ENCODE data around the gene ATXN7L1. TPM values are rescaled to one million over a fixed set of nuclear protein-coding genes. Genes with fewer than 3 reads are reported as not detected.
A peak's percentile ranks its signal among the peaks of the same experiment; 100 is the strongest.

ATXN7L1 gene
- total RNA-seq, 1 experiment from 2014 or later, result 3.8 TPM

GRCh38 chr7:105648561-105649401 is 227.6 kb downstream of the ATXN7L1 start:
- DNase-seq (ENCODE audit: low spot score), result peak; percentile 89

- peak; percentile 49 for DNase-seq (ENCODE audit: low spot score)
These were observed 228.8 kb downstream of the ATXN7L1 start for GRCh38 chr7:105647591-105647990.

GRCh38 chr7:105644937-105645336 is 231.5 kb downstream of the ATXN7L1 start:
- DNase-seq (ENCODE audit: low spot score), result no peak

- no peak for DNase-seq (ENCODE audit: low spot score)
These were observed 232.5 kb downstream of the ATXN7L1 start for GRCh38 chr7:105643851-105644250.

- no peak for DNase-seq (ENCODE audit: low spot score)
These were observed 233.0 kb downstream of the ATXN7L1 start for GRCh38 chr7:105643384-105643783.

GRCh38 chr7:105642264-105642663 is 234.1 kb downstream of the ATXN7L1 start:
- no peak for DNase-seq (ENCODE audit: low spot score)

GRCh38 chr7:105640956-105641810 is 235.2 kb downstream of the ATXN7L1 start:
- no peak for DNase-seq (ENCODE audit: low spot score)

GRCh38 chr7:105639667-105640493 is 236.5 kb downstream of the ATXN7L1 start:
- no peak for DNase-seq (ENCODE audit: low spot score)

- peak; percentile 9 for DNase-seq (ENCODE audit: low spot score)
These were observed 237.4 kb downstream of the ATXN7L1 start for GRCh38 chr7:105638902-105639495.

- DNase-seq (ENCODE audit: low spot score), result no peak
These were observed 238.1 kb downstream of the ATXN7L1 start for GRCh38 chr7:105638334-105638733.

GRCh38 chr7:105637755-105638154 is 238.6 kb downstream of the ATXN7L1 start:
- DNase-seq (ENCODE audit: low spot score), result no peak

- DNase-seq (ENCODE audit: low spot score), result no peak
These were observed 239.4 kb downstream of the ATXN7L1 start for GRCh38 chr7:105636982-105637381.

GRCh38 chr7:105635197-105635596 is 241.2 kb downstream of the ATXN7L1 start:
- DNase-seq (ENCODE audit: low spot score), result no peak

- DNase-seq (ENCODE audit: low spot score), result no peak
These were observed 250.4 kb downstream of the ATXN7L1 start for GRCh38 chr7:105625986-105626385.

- no peak for DNase-seq (ENCODE audit: low spot score)
These were observed 252.5 kb downstream of the ATXN7L1 start for GRCh38 chr7:105623906-105624305.

- DNase-seq (ENCODE audit: low spot score), result no peak
These were observed 253.0 kb downstream of the ATXN7L1 start for GRCh38 chr7:105623378-105623777.

- no peak for DNase-seq (ENCODE audit: low spot score)
These were observed 254.2 kb downstream of the ATXN7L1 start for GRCh38 chr7:105622106-105622731.

GRCh38 chr7:105621617-105622016 is 254.8 kb downstream of the ATXN7L1 start:
- DNase-seq (ENCODE audit: low spot score), result no peak

GRCh38 chr7:105621176-105621575 is 255.2 kb downstream of the ATXN7L1 start:
- no peak for DNase-seq (ENCODE audit: low spot score)

- DNase-seq (ENCODE audit: low spot score), result no peak
These were observed 256.8 kb downstream of the ATXN7L1 start for GRCh38 chr7:105619590-105619989.

- DNase-seq (ENCODE audit: low spot score), result no peak
These were observed 258.4 kb downstream of the ATXN7L1 start for GRCh38 chr7:105618016-105618296.
